ENCODE measurements around the gene TMEM59.
"Not testable (repeated sequence)": the region's sequence is repeated elsewhere in the genome, so short reads cannot be mapped to it uniquely, and the experiment has no call there.

The TMEM59 gene

DNA sequence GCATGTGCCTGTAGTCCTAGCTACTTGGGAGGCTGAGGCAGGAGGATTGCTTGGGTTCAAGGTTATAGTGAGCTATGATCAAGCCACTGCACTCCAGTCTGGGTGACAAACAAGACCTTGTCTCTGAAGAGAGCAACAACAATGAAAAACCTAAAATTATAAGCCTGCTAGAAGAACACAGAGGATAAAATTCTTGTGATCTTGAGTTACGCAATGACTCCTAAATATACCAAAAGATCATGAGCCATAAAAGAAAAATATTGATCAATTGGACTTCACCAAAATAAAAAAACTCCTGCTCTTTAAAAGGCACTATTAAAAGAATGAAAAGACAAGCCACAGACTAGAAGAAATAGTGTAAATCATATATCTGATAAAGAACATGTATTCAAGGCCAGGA is 57.3 kb downstream of the TMEM59 start:
- Mint-ChIP-seq H3K4me1 (ENCODE audit: low read depth) (no peaks in the 10 kb centered on the region), H3K36me3 (ENCODE audit: low read depth) (no peaks in the 10 kb centered on the region), H3K4me3 (no peak overlapping the region), H3K9me3 (no peaks in the 10 kb centered on the region), H3K27ac (no peak overlapping the region), H3K27me3 (ENCODE audit: low read depth) (peaks cover 4% of the 10 kb centered on the region)
- DNase-seq (ENCODE audit: low spot score), result no peak

GRCh38 chr1:53994516-53994915 is 58.5 kb downstream of the TMEM59 start:
- not testable (repeated sequence) for H3K27me3 Mint-ChIP-seq (ENCODE audit: low read depth); H3K4me3 Mint-ChIP-seq; H3K9me3 Mint-ChIP-seq; H3K27ac Mint-ChIP-seq; H3K36me3 Mint-ChIP-seq (ENCODE audit: low read depth); H3K4me1 Mint-ChIP-seq (ENCODE audit: low read depth); DNase-seq (ENCODE audit: low spot score)

GRCh38 chr1:53992085-53992874 is 60.7 kb downstream of the TMEM59 start:
- no peak for DNase-seq (ENCODE audit: low spot score)
- no peak overlapping the region for H3K27ac Mint-ChIP-seq
- H3K36me3 Mint-ChIP-seq (ENCODE audit: low read depth), result no peaks in the 10 kb centered on the region
- no peak overlapping the region for H3K4me3 Mint-ChIP-seq
- peaks cover 6% of the 10 kb centered on the region for H3K4me1 Mint-ChIP-seq (ENCODE audit: low read depth)
- H3K27me3 Mint-ChIP-seq (ENCODE audit: low read depth), result peaks cover 4% of the 10 kb centered on the region
- H3K9me3 Mint-ChIP-seq, result no peaks in the 10 kb centered on the region

- H3K4me3 Mint-ChIP-seq, result no peak overlapping the region
- no peaks in the 10 kb centered on the region for H3K36me3 Mint-ChIP-seq (ENCODE audit: low read depth)
- H3K27me3 Mint-ChIP-seq (ENCODE audit: low read depth), result no peaks in the 10 kb centered on the region
- peaks cover 18% of the 10 kb centered on the region for H3K4me1 Mint-ChIP-seq (ENCODE audit: low read depth)
- H3K9me3 Mint-ChIP-seq, result no peaks in the 10 kb centered on the region
- no peak for DNase-seq (ENCODE audit: low spot score)
- no peak overlapping the region for H3K27ac Mint-ChIP-seq
Observed at GRCh38 chr1:53987880-53988279, 65.1 kb downstream of the TMEM59 start.

GRCh38 chr1:53986458-53986857 is 66.5 kb downstream of the TMEM59 start:
- no peak overlapping the region for H3K27ac Mint-ChIP-seq
- H3K4me1 Mint-ChIP-seq (ENCODE audit: low read depth), result peaks cover 22% of the 10 kb centered on the region
- no peaks in the 10 kb centered on the region for H3K9me3 Mint-ChIP-seq
- H3K27me3 Mint-ChIP-seq (ENCODE audit: low read depth), result peaks cover 5% of the 10 kb centered on the region
- no peaks in the 10 kb centered on the region for H3K36me3 Mint-ChIP-seq (ENCODE audit: low read depth)
- H3K4me3 Mint-ChIP-seq, result no peak overlapping the region
- DNase-seq (ENCODE audit: low spot score), result no peak

DNA sequence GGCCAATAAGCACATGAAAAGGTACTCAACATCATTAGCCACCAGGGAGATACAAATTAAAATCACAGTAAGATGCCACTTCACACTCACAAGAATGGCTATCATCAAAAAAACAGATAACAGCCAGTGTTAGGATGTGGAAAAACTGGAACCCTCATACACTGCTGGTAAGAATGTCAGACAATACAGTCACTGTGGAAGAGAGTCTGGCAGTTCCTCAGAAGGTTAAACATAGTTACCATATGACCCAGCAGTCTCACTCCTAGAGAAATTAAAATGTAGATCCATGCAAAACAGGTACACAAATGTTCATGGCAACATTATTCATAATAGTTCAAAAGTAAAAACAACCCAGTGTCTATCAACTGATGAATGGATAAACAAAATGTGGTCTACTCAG is 68.3 kb downstream of the TMEM59 start:
- H3K27ac Mint-ChIP-seq, result no peak overlapping the region
- no peaks in the 10 kb centered on the region for H3K36me3 Mint-ChIP-seq (ENCODE audit: low read depth)
- peaks cover 22% of the 10 kb centered on the region for H3K4me1 Mint-ChIP-seq (ENCODE audit: low read depth)
- peaks cover 5% of the 10 kb centered on the region for H3K27me3 Mint-ChIP-seq (ENCODE audit: low read depth)
- H3K9me3 Mint-ChIP-seq, result no peaks in the 10 kb centered on the region
- no peak for DNase-seq (ENCODE audit: low spot score)
- H3K4me3 Mint-ChIP-seq, result no peak overlapping the region

DNA sequence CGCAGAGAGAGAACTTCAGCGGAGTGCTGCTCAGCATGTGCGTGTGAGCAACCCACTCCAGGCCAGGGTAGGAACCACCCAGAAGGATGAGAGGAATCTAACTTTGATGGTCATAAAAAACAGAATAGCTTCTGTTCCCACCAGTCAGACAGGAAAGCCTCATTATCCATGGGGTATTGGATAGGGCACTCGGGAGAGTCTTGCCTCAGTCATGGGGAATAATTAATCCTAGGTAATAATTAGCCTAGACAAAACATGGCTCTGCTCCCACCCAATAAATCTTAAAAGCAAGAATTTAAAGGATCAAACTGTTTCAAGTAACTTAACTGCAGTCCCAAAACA is 70.3 kb downstream of the TMEM59 start:
- DNase-seq (ENCODE audit: low spot score), result no peak
- H3K9me3 Mint-ChIP-seq, result no peaks in the 10 kb centered on the region
- no peaks in the 10 kb centered on the region for H3K36me3 Mint-ChIP-seq (ENCODE audit: low read depth)
- no peak overlapping the region for H3K4me3 Mint-ChIP-seq
- H3K4me1 Mint-ChIP-seq (ENCODE audit: low read depth), result peaks cover 18% of the 10 kb centered on the region
- H3K27ac Mint-ChIP-seq, result no peak overlapping the region
- H3K27me3 Mint-ChIP-seq (ENCODE audit: low read depth), result peaks cover 7% of the 10 kb centered on the region

DNA sequence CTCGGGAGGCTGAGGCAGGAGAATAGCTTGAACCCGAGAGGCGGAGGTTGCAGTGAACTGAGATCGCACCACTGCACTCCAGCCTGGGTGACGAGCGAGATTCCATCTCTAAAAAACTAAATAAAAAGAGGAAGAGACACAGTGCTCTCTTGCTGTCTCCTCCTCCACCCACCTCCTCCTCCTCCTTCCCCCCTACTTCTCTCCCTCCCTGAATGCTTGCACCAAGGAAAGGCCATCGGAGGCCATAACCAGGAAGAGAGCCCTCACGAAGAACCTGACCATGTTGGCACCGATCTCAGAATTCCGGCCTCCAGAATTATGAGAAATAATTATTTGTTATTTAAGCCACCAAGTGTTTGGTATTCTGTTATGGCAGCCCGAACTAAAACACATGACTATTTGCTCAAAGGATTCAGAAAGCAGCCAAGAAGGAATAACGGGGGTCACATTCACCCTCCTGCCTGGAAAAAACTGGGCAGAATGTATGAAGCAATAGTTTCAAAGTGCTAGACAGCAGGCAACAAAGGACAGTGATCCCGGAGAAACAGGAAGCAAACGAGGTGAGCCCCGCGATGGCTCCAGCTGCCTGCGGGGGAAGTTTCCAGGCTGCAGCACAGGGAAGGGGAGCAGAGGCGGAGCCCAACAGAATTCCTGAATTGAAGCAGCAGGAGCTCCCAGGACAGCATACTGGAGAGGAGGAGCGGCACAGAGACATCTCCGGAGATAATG is 70.8 kb downstream of the TMEM59 start:
- no peak for DNase-seq (ENCODE audit: low spot score)
- Mint-ChIP-seq H3K9me3 (no peaks in the 10 kb centered on the region), H3K27ac (no peak overlapping the region), H3K4me1 (ENCODE audit: low read depth) (peaks cover 16% of the 10 kb centered on the region), H3K27me3 (ENCODE audit: low read depth) (peaks cover 7% of the 10 kb centered on the region), H3K4me3 (no peak overlapping the region), H3K36me3 (ENCODE audit: low read depth) (no peaks in the 10 kb centered on the region)

DNA sequence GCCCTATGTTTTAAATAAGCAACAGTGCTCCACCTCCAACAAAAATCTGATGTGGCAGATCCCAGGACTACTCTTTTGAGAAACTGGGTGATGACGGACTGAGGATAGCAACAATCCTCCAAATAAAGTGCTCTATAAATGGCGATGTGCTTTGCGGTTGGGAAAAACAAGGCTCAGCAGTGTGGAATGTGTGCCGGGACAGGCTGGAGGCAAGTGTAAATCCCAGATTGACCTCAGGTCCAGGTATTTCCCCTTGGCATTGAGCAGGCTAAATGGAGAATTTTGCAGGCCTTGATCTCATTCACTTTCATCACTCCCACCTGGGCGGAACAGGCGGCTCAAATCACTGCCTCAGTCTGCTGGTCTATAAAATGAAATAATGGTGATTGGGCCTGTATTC is 71.8 kb downstream of the TMEM59 start:
- Mint-ChIP-seq H3K4me1 (ENCODE audit: low read depth) (peaks cover 12% of the 10 kb centered on the region), H3K9me3 (no peaks in the 10 kb centered on the region), H3K36me3 (ENCODE audit: low read depth) (no peaks in the 10 kb centered on the region), H3K27ac (no peak overlapping the region), H3K27me3 (ENCODE audit: low read depth) (peaks cover 7% of the 10 kb centered on the region), H3K4me3 (no peak overlapping the region)
- DNase-seq (ENCODE audit: low spot score), result no peak

DNA sequence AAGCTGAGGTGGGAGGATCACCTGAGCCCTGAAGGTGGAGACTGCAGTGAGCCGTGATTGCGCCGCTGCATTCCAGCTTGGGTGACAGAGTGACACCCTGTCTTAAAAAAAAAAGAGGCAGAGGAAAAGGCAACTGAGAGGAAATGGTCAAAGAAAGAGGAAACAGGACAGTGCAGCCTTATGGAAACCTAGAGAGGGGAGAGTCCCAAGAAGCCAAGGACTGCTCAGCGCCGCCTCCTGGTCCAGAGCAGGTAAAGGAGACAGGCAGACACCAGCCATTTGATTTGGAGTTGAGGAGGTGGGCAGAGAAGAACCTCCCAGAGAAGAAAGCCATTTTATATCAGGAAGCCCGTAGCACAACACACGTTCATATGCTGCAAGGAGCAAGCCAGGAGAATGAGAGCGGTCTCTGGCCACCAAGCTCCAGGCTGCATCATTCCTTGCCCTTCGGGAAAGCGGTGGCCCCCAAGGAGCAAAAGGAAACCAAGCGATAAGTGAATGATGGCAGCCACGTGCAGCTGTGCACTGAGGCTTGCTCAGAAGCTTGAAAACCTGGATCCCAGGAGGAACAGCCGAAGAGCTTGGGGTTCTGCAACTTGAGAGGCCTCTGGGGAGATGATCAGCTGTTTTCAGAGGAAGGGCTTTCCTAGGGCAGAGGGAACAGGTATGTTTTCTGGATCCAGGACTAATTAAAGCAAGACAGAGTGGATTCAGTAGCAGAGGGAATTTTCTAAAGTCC is 73.1 kb downstream of the TMEM59 start:
- Mint-ChIP-seq H3K27ac (no peak overlapping the region), H3K27me3 (ENCODE audit: low read depth) (peaks cover 7% of the 10 kb centered on the region), H3K36me3 (ENCODE audit: low read depth) (no peaks in the 10 kb centered on the region), H3K4me1 (ENCODE audit: low read depth) (peaks cover 9% of the 10 kb centered on the region), H3K4me3 (no peak overlapping the region), H3K9me3 (no peaks in the 10 kb centered on the region)
- DNase-seq (ENCODE audit: low spot score), result no peak

Measured in T-helper 2 cell treated with Interferon-gamma antibody and Interleukin-4, amounts not matched to agents 5 μg/mL and 100 μg/mL, for 36 hours (primary cell).